H1 (cell line): ENCODE results near the gene RFX3. TPM values are rescaled to one million over a fixed set of nuclear protein-coding genes. Genes with fewer than 3 reads are reported as not detected.

ENCODE experiments used
- CTCF ChIA-PET: fragments of 300-600 bp; sonication (Branson Sonifier 250); formaldehyde crosslinking; loops from one replicate; lab custom pipeline; 2021; ENCODE audit not compliant: partially characterized antibody; lab: Charles Lee
- POLR2A ChIA-PET: fragments of 300-600 bp; sonication (Branson Sonifier 250); formaldehyde crosslinking; loops from one replicate; lab custom pipeline; 2021; ENCODE audit warnings: inconsistent platforms; ENCODE audit not compliant: partially characterized antibody; lab: Charles Lee
- DNase-seq, 2 experiments: peaks; one replicate each; pipeline versions ENCODE4 v3.0.0 to v3.0.0-alpha.2; 2010 to 2022; ENCODE audit warnings: low spot score in 2 of 2, low read depth in 1 of 2, mixed read lengths in 1 of 2
- FAIRE-seq: peaks from 2 replicates; lab custom pipeline; 2011; peaks lifted over from hg19 to GRCh38; lab: Jason Lieb, UNC
- H2AFZ ChIP-seq: 2 replicates; pipeline ENCODE4 v1.8.1; 2012; ENCODE audit warnings: low read length, inconsistent platforms
- H2AK5ac ChIP-seq: 2 replicates; pipeline ENCODE4 v1.6.1; 2013; ENCODE audit warnings: low read depth, low read length
- H2BK120ac ChIP-seq: replicated peaks from 2 replicates; pipeline ENCODE3; 2013; ENCODE audit warnings: low read depth, low read length, inconsistent platforms
- H2BK12ac ChIP-seq: 2 replicates; pipeline ENCODE4 v1.6.1; 2013; ENCODE audit warnings: low read depth, low read length
- H2BK15ac ChIP-seq: 2 replicates; pipeline ENCODE4 v1.6.1; 2013; ENCODE audit warnings: low read length
- H2BK20ac ChIP-seq: 2 replicates; pipeline ENCODE4 v1.6.1; 2013; ENCODE audit warnings: low read length
- H2BK5ac ChIP-seq: 2 replicates; pipeline ENCODE4 v1.6.1; 2013; ENCODE audit warnings: low read depth, low read length
- H3K14ac ChIP-seq: 2 replicates; pipeline ENCODE4 v1.6.1; 2013; ENCODE audit warnings: inconsistent platforms; ENCODE audit not compliant: insufficient read length
- H3K18ac ChIP-seq: 2 replicates; pipeline ENCODE4 v1.6.1; 2013; ENCODE audit warnings: low read length; ENCODE audit errors: extremely low read depth
- H3K23ac ChIP-seq: 2 replicates; pipeline ENCODE4 v1.6.1; 2013; ENCODE audit warnings: inconsistent platforms; ENCODE audit not compliant: insufficient read length
- H3K23me2 ChIP-seq: 2 replicates; pipeline ENCODE4 v1.6.1; 2013; ENCODE audit warnings: low read depth, low read length
- H3K27ac ChIP-seq: 2 replicates; pipeline ENCODE4 v1.6.1; 2011; ENCODE audit warnings: low read depth, low read length, inconsistent platforms
- H3K27me3 ChIP-seq, 4 experiments: replicated peaks in 1 of 4; 1 replicate in 1 of 4; 2 replicates in 3 of 4; pipeline versions ENCODE4 v1.6.1 to v1.8.1; 2011 to 2013; ENCODE audit warnings: low read length in 3 of 4, mild to moderate bottlenecking in 3 of 4, inconsistent platforms in 2 of 4, mixed read lengths in 2 of 4, moderate library complexity in 1 of 4; ENCODE audit not compliant: control insufficient read depth in 3 of 4, insufficient read depth in 3 of 4; ENCODE audit errors: extremely low read depth in 1 of 4
- H3K36me3 ChIP-seq, 4 experiments: 2 replicates each; pipeline versions ENCODE4 v1.6.1 to v1.8.1; 2011 to 2013; ENCODE audit warnings: mild to moderate bottlenecking in 4 of 4, low read length in 3 of 4, moderate library complexity in 2 of 4, control low read depth in 1 of 4, inconsistent platforms in 1 of 4; ENCODE audit not compliant: insufficient read depth in 4 of 4, control insufficient read depth in 2 of 4
- H3K4ac ChIP-seq: replicated peaks from 2 replicates; pipeline ENCODE3; 2013; ENCODE audit warnings: low read length, low read depth, mixed read lengths, inconsistent platforms; ENCODE audit not compliant: insufficient read length
- H3K4me1 ChIP-seq, 4 experiments: replicated peaks in 1 of 4; 1 replicate in 1 of 4; 2 replicates in 3 of 4; pipeline versions ENCODE4 v1.6.1 to v1.8.1; 2011 to 2013; ENCODE audit warnings: low read length in 3 of 4, inconsistent platforms in 2 of 4, mixed read lengths in 1 of 4; ENCODE audit not compliant: insufficient read depth in 4 of 4, control insufficient read depth in 3 of 4
- H3K4me2 ChIP-seq, 2 experiments: 2 replicates each; pipeline versions ENCODE4 v1.6.1 to v1.8.1; 2011 to 2013; ENCODE audit warnings: low read depth in 2 of 2, low read length in 2 of 2, control low read depth in 1 of 2, inconsistent platforms in 1 of 2, mild to moderate bottlenecking in 1 of 2; ENCODE audit not compliant: insufficient read depth in 1 of 2
- H3K4me3 ChIP-seq, 4 experiments: fragments of 200-600, 300-600 bp in 1 of 4; sonication (generic), shearing (Covaris generic), sonication (Bioruptor Twin) in 1 of 4; 2 replicates each; pipeline versions ENCODE4 v1.5.1 to v1.8.1; 2011 to 2016; ENCODE audit warnings: low read length in 4 of 4, low read depth in 3 of 4, control low read depth in 2 of 4, inconsistent platforms in 2 of 4, mild to moderate bottlenecking in 2 of 4, mixed read lengths in 1 of 4, moderate library complexity in 1 of 4; ENCODE audit not compliant: insufficient read depth in 2 of 4; ENCODE audit errors: extremely low read depth in 1 of 4
- H3K56ac ChIP-seq: replicated peaks from 2 replicates; pipeline ENCODE3; 2013; ENCODE audit warnings: low read depth, mild to moderate bottlenecking, mixed read lengths, low read length, inconsistent platforms; ENCODE audit not compliant: insufficient read length
- H3K79me1 ChIP-seq: 2 replicates; pipeline ENCODE4 v1.6.1; 2013; ENCODE audit warnings: low read depth, low read length, control low read depth
- H3K79me2 ChIP-seq, 2 experiments: 2 replicates each; pipeline versions ENCODE4 v1.6.1 to v1.8.1; 2012 to 2013; ENCODE audit warnings: low read length in 2 of 2, mild to moderate bottlenecking in 2 of 2, inconsistent platforms in 1 of 2; ENCODE audit not compliant: insufficient read depth in 2 of 2, control insufficient read depth in 1 of 2
- H3K9ac ChIP-seq, 4 experiments: replicated peaks in 1 of 4; 1 replicate in 1 of 4; 2 replicates in 3 of 4; pipeline versions ENCODE4 v1.6.1 to v1.8.1; 2011 to 2013; ENCODE audit warnings: low read depth in 3 of 4, low read length in 3 of 4, control low read depth in 2 of 4, mild to moderate bottlenecking in 2 of 4, moderate library complexity in 2 of 4, inconsistent platforms in 1 of 4; ENCODE audit errors: extremely low read depth in 1 of 4
- H3K9me3 ChIP-seq, 2 experiments: 2 replicates each; pipeline versions ENCODE4 v1.6.1 to v1.8.1; 2012 to 2013; ENCODE audit warnings: mild to moderate bottlenecking in 2 of 2, moderate library complexity in 2 of 2, control low read depth in 1 of 2, inconsistent platforms in 1 of 2, low read depth in 1 of 2, low read length in 1 of 2, mixed read lengths in 1 of 2; ENCODE audit not compliant: insufficient read depth in 2 of 2
- H4K20me1 ChIP-seq, 2 experiments: replicated peaks in 1 of 2; 2 replicates each; pipeline versions ENCODE3 to v1.8.1; 2011 to 2013; ENCODE audit warnings: inconsistent platforms in 2 of 2, low read length in 2 of 2, mild to moderate bottlenecking in 1 of 2; ENCODE audit not compliant: insufficient read depth in 2 of 2, control insufficient read depth in 1 of 2
- H4K5ac ChIP-seq: 2 replicates; pipeline ENCODE4 v1.6.1; 2013; ENCODE audit warnings: low read length, low read depth, mixed read lengths, inconsistent platforms; ENCODE audit not compliant: insufficient read length
- H4K8ac ChIP-seq: 2 replicates; pipeline ENCODE4 v1.8.0; 2013; ENCODE audit warnings: mild to moderate bottlenecking, moderate library complexity, low read length, inconsistent platforms; ENCODE audit not compliant: insufficient read depth; ENCODE audit errors: extremely low read depth
- H4K91ac ChIP-seq: replicated peaks from 2 replicates; pipeline ENCODE3; 2013; ENCODE audit warnings: low read length, mixed read lengths, inconsistent platforms; ENCODE audit not compliant: insufficient read length
- CEBPB ChIP-seq: IDR thresholded peaks from 2 replicates; pipeline ENCODE4 v1.6.1; 2012; ENCODE audit warnings: low read depth, low read length
- FOSL1 ChIP-seq: IDR thresholded peaks from 2 replicates; pipeline ENCODE4 v1.6.1; 2011; ENCODE audit warnings: mild to moderate bottlenecking, low read depth, low read length, moderate library complexity; ENCODE audit not compliant: insufficient read depth
- GABPA ChIP-seq: IDR thresholded peaks from 2 replicates; pipeline ENCODE4 v1.6.1; 2011; ENCODE audit warnings: mild to moderate bottlenecking, low read length, moderate library complexity, borderline replicate concordance; ENCODE audit not compliant: insufficient read depth
- JUN ChIP-seq: IDR thresholded peaks from 2 replicates; pipeline ENCODE4 v1.6.1; 2011; ENCODE audit warnings: low read depth, mild to moderate bottlenecking, improper control_type of control experiment, low read length
- KDM4A ChIP-seq: IDR thresholded peaks from one replicate; pipeline ENCODE4 v1.7.1; 2012; ENCODE audit warnings: low read depth, mild to moderate bottlenecking, moderate library complexity, low read length, inconsistent platforms; ENCODE audit not compliant: severe bottlenecking
- POLR2AphosphoS5 ChIP-seq: IDR thresholded peaks from 2 replicates; pipeline ENCODE4 v1.6.1; 2011; ENCODE audit warnings: low read depth, low read length
- RFX5 ChIP-seq: IDR thresholded peaks from 2 replicates; pipeline ENCODE4 v1.6.1; 2011; ENCODE audit warnings: low read depth, low read length, improper control_type of control experiment, borderline replicate concordance
- RNF2 ChIP-seq: fragments of 200-900, 300-1000 bp; sonication (generic); IDR thresholded peaks from 2 replicates; pipeline ENCODE4 v1.7.1; 2016; ENCODE audit warnings: borderline replicate concordance, low read depth, mild to moderate bottlenecking, antibody characterized with exemption, low read length; ENCODE audit not compliant: poor library complexity, severe bottlenecking; ENCODE audit errors: missing control alignments
- SIX5 ChIP-seq: IDR thresholded peaks from 2 replicates; pipeline ENCODE4 v1.6.1; 2011; ENCODE audit warnings: mild to moderate bottlenecking, low read depth, low read length
- SP2 ChIP-seq: IDR thresholded peaks from 2 replicates; pipeline ENCODE4 v1.6.1; 2012; ENCODE audit warnings: mild to moderate bottlenecking, low read length, inconsistent platforms
- TCF12 ChIP-seq: IDR thresholded peaks from 2 replicates; pipeline ENCODE4 v1.6.1; 2011; ENCODE audit warnings: low read depth, mild to moderate bottlenecking, low read length
- YY1 ChIP-seq: IDR thresholded peaks from 2 replicates; pipeline ENCODE4 v1.6.1; 2011; ENCODE audit warnings: low read depth, mild to moderate bottlenecking, low read length
- ZNF274 ChIP-seq: IDR thresholded peaks from 2 replicates; pipeline ENCODE4 v1.7.0; 2012; ENCODE audit warnings: low read length, borderline replicate concordance; ENCODE audit errors: extremely low read depth
- WGBS, 2 experiments: shearing (Covaris generic) in 1 of 2; methylation state at CpG; one replicate each; pipeline versions ENCODE4 v1.1.6 to v1.1.7; 2013 to 2015; ENCODE audit warnings: low lambda C conversion rate in 2 of 2, mixed read lengths in 2 of 2, inconsistent platforms in 1 of 2, low coverage in 1 of 2, missing lambda C conversion rate in 1 of 2; ENCODE audit not compliant: insufficient replicate concordance in 2 of 2, insufficient coverage in 1 of 2, insufficient read length in 1 of 2; ENCODE audit errors: extremely low coverage in 1 of 2, missing lambda C conversion rate in 1 of 2; 5-methylcytosine and 5-hydroxymethylcytosine counted together
- polyA plus RNA-seq, 7 experiments: library from polyadenylated mRNA; depleted of rRNA in 3 of 7; stranded (reverse) in 5 of 7; unstranded in 2 of 7; fragments of >200 nt in 5 of 7; fragments of 200-250 nt in 2 of 7; gene quantifications; 1 replicate in 5 of 7; 2 replicates in 1 of 7; 4 replicates in 1 of 7; pipeline versions ENCODE4 v1.2.1 to v1.2.3, GENCODE V29; 2011 to 2013; ENCODE audit warnings: missing spikeins in 2 of 7, mixed read lengths in 2 of 7
- total RNA-seq: library from RNA; stranded (reverse); fragmentation: NEBNext Ultra II Directional; extraction: Animal tissue kit (Norgen Biotek cat#: 25700); gene quantifications from 2 replicates; pipeline ENCODE4 v1.2.1, GENCODE V29; 2021
- TF ChIP-seq, protein P1 (sequence below): IDR thresholded peaks from 2 replicates; pipeline ENCODE4 v1.6.1; 2011; ENCODE audit warnings: low read length, improper control_type of control experiment

Gene RFX3
- total and polyA plus RNA-seq, 2 of the 8 experiments (the other 6 are each of a cell fraction or from before 2014, with no cell fraction given): 4.9 to 22.6 TPM

DNA sequence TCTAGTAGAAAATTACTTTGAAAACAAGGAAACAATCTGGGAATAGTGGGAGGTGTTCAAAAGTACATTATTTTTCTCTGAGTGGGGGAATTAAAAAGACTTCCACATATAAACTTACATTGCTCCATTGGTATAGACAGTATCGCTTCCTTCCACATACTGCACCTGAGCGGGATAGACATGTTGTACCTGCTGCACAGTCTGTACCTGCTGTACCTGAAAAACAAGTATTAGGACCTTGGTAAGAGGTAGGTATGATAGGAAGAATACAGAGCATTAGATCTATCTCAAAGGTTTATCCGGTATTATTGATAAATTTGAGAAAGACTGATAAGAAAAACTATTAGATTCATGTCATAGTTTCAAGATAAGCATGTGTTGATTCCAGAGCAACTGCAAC, 179.3 kb downstream of the RFX3 start:
- Histone ChIP-seq H3K27me3 (no peaks in the 10 kb centered on the region), H2BK5ac (no peak overlapping the region), H3K4me1 (no peaks in the 10 kb centered on the region), H3K27ac (no peak overlapping the region), H3K18ac (no peak overlapping the region), H2AK5ac (no peak overlapping the region), H3K9me3 (no peaks in the 10 kb centered on the region), H3K56ac (no peak overlapping the region), H2BK120ac (no peak overlapping the region), H2BK12ac (no peak overlapping the region), H3K4ac (no peak overlapping the region), H3K4me3 (no peak overlapping the region), H3K23me2 (no peaks in the 10 kb centered on the region; the same call in 1 of the 2 replicates), H3K23ac (no peak overlapping the region), H3K79me1 (no peaks in the 10 kb centered on the region), H3K9ac (no peak overlapping the region), H2AFZ (no peak overlapping the region), H2BK15ac (no peak overlapping the region), H3K36me3 (no peaks in the 10 kb centered on the region), H4K91ac (no peak overlapping the region), H4K5ac (no peak overlapping the region), H3K4me2 (no peak overlapping the region), H4K20me1 (no peaks in the 10 kb centered on the region), H4K8ac (no peak overlapping the region), H2BK20ac (no peak overlapping the region), H3K79me2 (no peaks in the 10 kb centered on the region), H3K14ac (no peak overlapping the region)
- DNase-seq: no peak
- POLR2A ChIA-PET: no interaction called here
- CTCF ChIA-PET: interaction anchor here (2.0 to 2.2 kb wide), 2 partner anchors 15 to 94 kb away, joined by 7 to 10 read pairs; no protein-coding TSS in a partner anchor
- 93% methylated on average over 3 of the region's 3 CpGs; no CpG with 5 or more reads in 1 of the 2 experiments for WGBS, 2 experiments
- FAIRE-seq: no peak
- TF ChIP-seq YY1 (no peak), KDM4A (no peak), CEBPB (no peak), TCF12 (no peak), FOSL1 (no peak), POLR2AphosphoS5 (no peak), RNF2 (no peak), SIX5 (no peak), JUN (no peak), GABPA (no peak), SP2 (no peak), ZNF274 (no peak), RFX5 (no peak)
- TF ChIP-seq, protein P1, sequence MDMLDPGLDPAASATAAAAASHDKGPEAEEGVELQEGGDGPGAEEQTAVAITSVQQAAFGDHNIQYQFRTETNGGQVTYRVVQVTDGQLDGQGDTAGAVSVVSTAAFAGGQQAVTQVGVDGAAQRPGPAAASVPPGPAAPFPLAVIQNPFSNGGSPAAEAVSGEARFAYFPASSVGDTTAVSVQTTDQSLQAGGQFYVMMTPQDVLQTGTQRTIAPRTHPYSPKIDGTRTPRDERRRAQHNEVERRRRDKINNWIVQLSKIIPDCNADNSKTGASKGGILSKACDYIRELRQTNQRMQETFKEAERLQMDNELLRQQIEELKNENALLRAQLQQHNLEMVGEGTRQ: no peak
